HFFc6 (cell line): ENCODE results near the gene CSN2. TPM values are rescaled to one million over a fixed set of nuclear protein-coding genes. Genes with fewer than 3 reads are reported as not detected.

Experiments used
- DNase-seq: peaks from one replicate; pipeline ENCODE4 v3.0.0-alpha.2; 2018
- H3K27ac Mint-ChIP-seq: 2 replicates; pipeline ENCODE4 v1.8.0; 2020; ENCODE audit warnings: mild to moderate bottlenecking, mixed read lengths
- H3K27me3 Mint-ChIP-seq: 2 replicates; pipeline ENCODE4 v1.8.0; 2021; ENCODE audit warnings: mild to moderate bottlenecking, moderate library complexity, mixed read lengths; ENCODE audit not compliant: insufficient read depth
- H3K36me3 Mint-ChIP-seq: 2 replicates; pipeline ENCODE4 v1.8.0; 2021; ENCODE audit warnings: low read depth, mixed read lengths
- H3K4me1 Mint-ChIP-seq: 2 replicates; pipeline ENCODE4 v1.8.0; 2020; ENCODE audit warnings: low read depth, mixed read lengths
- H3K4me3 Mint-ChIP-seq: 2 replicates; pipeline ENCODE4 v1.8.0; 2020; ENCODE audit warnings: mild to moderate bottlenecking, moderate library complexity, mixed read lengths
- H3K9me3 Mint-ChIP-seq: 2 replicates; pipeline ENCODE4 v1.8.0; 2020; ENCODE audit warnings: mild to moderate bottlenecking, mixed read lengths
- long read RNA-seq: library from polyadenylated mRNA; unstranded; transcript quantifications from one replicate; pipeline ENCODE4 v2.0.0, GENCODE V29; 2019
- total RNA-seq, 6 experiments: library from RNA; stranded (reverse); fragmentation: NEBNext Ultra II Directional; extraction: Animal tissue kit (Norgen Biotek cat#: 25700); gene quantifications; 2 replicates in 1 of 6; 3 replicates in 5 of 6; pipeline ENCODE4 v1.2.3, GENCODE V29; 2021
- TF ChIP-seq, protein P1 (sequence below): fragments of 200-600 bp; sonication (generic); IDR thresholded peaks from 2 replicates; pipeline ENCODE4 v1.5.0; 2021; ENCODE audit warnings: antibody characterized with exemption, mild to moderate bottlenecking

Gene CSN2, protein sequence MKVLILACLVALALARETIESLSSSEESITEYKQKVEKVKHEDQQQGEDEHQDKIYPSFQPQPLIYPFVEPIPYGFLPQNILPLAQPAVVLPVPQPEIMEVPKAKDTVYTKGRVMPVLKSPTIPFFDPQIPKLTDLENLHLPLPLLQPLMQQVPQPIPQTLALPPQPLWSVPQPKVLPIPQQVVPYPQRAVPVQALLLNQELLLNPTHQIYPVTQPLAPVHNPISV
- total RNA-seq, result not detected
- long read RNA-seq, result 0 reads

DNA sequence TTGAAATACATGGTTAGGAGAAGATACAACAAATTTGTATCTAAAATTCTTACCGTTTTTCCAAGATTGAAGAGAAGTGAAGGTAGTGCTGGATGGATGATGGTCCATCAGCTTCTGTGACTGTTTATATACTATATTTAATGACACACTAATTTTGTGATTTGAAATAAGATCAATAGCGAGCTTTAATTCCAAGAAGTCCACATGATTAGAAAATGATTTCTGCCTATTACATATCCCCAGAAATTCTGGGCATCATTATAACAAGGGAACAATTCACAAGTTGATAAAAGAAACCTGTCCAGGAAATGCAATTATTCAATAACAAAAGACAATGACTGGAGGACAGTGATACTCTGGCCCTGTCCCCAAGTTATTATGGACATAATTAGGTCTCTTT, at the start of gene CSN2:
CSN2 (minus strand) TSS at position 101 of the 400 bp plus-strand sequence. CDS start 4,733 bp downstream, outside the sequence.
- DNase-seq, result no peak
- TF ChIP-seq, protein P1, sequence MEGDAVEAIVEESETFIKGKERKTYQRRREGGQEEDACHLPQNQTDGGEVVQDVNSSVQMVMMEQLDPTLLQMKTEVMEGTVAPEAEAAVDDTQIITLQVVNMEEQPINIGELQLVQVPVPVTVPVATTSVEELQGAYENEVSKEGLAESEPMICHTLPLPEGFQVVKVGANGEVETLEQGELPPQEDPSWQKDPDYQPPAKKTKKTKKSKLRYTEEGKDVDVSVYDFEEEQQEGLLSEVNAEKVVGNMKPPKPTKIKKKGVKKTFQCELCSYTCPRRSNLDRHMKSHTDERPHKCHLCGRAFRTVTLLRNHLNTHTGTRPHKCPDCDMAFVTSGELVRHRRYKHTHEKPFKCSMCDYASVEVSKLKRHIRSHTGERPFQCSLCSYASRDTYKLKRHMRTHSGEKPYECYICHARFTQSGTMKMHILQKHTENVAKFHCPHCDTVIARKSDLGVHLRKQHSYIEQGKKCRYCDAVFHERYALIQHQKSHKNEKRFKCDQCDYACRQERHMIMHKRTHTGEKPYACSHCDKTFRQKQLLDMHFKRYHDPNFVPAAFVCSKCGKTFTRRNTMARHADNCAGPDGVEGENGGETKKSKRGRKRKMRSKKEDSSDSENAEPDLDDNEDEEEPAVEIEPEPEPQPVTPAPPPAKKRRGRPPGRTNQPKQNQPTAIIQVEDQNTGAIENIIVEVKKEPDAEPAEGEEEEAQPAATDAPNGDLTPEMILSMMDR, result no peak
- Mint-ChIP-seq H3K27me3 (no peaks in the 10 kb centered on the region), H3K27ac (no peak within 1 kb of the TSS), H3K36me3 (no peaks in the 10 kb centered on the region), H3K4me3 (no peak within 1 kb of the TSS), H3K4me1 (no peaks in the 10 kb centered on the region), H3K9me3 (peaks cover 15% of the 10 kb centered on the region)

DNA sequence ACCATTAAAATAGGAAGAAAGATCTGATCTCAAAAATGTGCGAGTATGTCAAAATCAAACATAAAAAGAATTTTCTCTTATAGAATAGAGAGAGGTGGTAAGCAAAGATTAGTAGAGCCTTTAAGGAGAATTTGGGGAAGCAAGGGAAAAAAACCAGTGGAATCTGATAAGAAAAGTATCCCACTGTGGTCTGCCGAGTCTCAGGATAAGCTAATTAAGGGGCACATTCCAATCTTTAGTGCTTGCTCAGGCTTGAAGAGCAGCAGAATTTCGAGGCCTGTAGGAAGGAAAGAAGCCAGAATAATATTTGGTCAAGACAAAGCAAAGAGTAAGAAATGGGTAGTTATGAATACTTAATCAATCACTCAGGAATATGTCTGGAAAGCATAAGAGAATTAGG, 43.2 kb upstream of the CSN2 start:
- H3K4me3 Mint-ChIP-seq, result no peak overlapping the region

DNA sequence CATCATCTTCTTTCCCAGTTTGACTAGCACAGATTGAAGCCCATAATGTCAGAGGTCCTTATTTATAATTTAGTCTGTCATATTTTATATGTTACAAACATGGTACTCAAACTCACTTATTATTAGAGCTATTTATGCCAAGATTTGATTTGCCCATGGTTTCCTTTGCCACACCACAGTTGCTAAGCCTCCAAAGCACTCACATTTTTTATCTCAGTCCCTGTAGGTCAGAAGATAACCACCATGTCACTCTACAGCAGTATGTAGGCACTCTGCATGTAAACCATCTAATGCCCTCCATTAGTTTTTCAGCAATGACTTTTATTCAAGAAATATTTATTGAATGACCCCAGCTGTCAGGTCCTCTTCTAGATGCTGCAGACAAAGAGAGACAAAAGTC, 37.0 kb upstream of the CSN2 start:
- TF ChIP-seq, protein P1, result no peak
- Mint-ChIP-seq H3K27me3 (no peaks in the 10 kb centered on the region), H3K27ac (no peak overlapping the region), H3K9me3 (peaks cover 21% of the 10 kb centered on the region), H3K36me3 (no peaks in the 10 kb centered on the region), H3K4me1 (no peaks in the 10 kb centered on the region), H3K4me3 (no peak overlapping the region)
- no peak for DNase-seq

More for the DNA sequence above, 43.2 kb upstream of the CSN2 start:
- DNase-seq, result no peak
- H3K9me3 Mint-ChIP-seq, result peaks cover 33% of the 10 kb centered on the region
- no peaks in the 10 kb centered on the region for H3K36me3 Mint-ChIP-seq
- H3K4me1 Mint-ChIP-seq, result no peaks in the 10 kb centered on the region
- TF ChIP-seq, protein P1, result no peak
- no peaks in the 10 kb centered on the region; the same call in 1 of the 2 replicates for H3K27me3 Mint-ChIP-seq
- no peak overlapping the region for H3K27ac Mint-ChIP-seq

DNA sequence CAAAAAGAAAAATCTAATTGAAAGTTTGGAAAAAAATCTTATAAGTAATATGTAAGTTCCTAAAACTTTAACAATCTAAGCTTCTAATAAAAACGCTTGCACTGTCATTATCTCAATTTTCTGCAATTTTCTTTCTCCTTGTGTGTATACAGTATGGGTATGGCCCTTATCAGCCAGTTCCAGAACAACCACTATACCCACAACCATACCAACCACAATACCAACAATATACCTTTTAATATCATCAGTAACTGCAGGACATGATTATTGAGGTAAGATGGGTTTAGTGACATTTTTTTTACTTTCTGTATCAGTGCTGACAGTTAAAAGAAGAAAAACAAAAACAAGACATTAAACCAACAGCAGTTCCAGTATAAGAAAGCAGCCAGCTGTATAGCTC, 35.2 kb upstream of the CSN2 start:
- Mint-ChIP-seq H3K27ac (no peak overlapping the region), H3K4me1 (no peaks in the 10 kb centered on the region), H3K9me3 (peaks cover 22% of the 10 kb centered on the region)

DNA sequence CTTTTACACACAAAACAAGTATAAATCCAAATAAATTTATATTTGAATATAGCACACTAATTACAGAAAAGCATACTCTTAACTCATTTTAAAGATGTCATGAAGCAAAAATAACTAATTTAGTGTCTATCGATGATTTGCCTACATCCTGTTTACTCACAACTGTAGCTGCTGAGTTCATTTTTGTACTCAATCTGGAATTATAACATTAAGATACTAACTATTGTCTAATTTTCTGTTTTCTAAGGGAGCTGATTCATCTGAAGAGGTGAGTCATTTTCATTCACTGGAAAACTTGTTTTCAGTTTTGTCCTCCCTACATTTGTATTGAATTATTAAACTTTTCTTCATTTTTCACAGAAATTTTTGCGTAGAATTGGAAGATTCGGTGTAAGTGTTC, 33.9 kb upstream of the CSN2 start:
- Mint-ChIP-seq H3K9me3 (peaks cover 16% of the 10 kb centered on the region), H3K36me3 (no peaks in the 10 kb centered on the region), H3K4me3 (no peak overlapping the region), H3K4me1 (no peaks in the 10 kb centered on the region), H3K27me3 (no peaks in the 10 kb centered on the region), H3K27ac (no peak overlapping the region)
- TF ChIP-seq, protein P1, result no peak
- DNase-seq, result no peak

More for the DNA sequence above, 35.2 kb upstream of the CSN2 start:
- Mint-ChIP-seq H3K36me3 (no peaks in the 10 kb centered on the region), H3K27me3 (no peaks in the 10 kb centered on the region), H3K4me3 (no peak overlapping the region)
- DNase-seq, result no peak
- TF ChIP-seq, protein P1, result no peak
